HepG2 (cell line): ENCODE measurements around the gene RNF40. TPM values are rescaled to one million over a fixed set of nuclear protein-coding genes. Genes with fewer than 3 reads are reported as not detected.

Experiments
- ATAC-seq: fragments of 200-7000 bp; cut with Tn5 transposase; 3 replicates; pipeline ENCODE4 v1.9.1; 2020; ENCODE audit warnings: mild to moderate bottlenecking, moderate library complexity
- BruUV-seq: library from RNA; stranded (reverse); fragments of 400-500 nt; replicated peaks from 2 replicates; lab custom pipeline; 2021; lab: Mats Ljungman, UMichigan
- CTCF ChIA-PET: fragments of 300-600 bp; formaldehyde crosslinking; extraction: SDS; loops from one replicate; lab custom pipeline; 2021; ENCODE audit warnings: low total read pairs, inconsistent platforms, low intra/inter-chr PET ratio; lab: Yijun Ruan, JAX
- POLR2A ChIA-PET: fragments of 350-600 bp; sonication (Branson Sonifier 250); formaldehyde crosslinking; loops from one replicate; lab custom pipeline; 2020; ENCODE audit warnings: antibody characterized with exemption, inconsistent platforms; lab: Yijun Ruan, JAX
- DNase-seq: peaks from one replicate; pipeline ENCODE4 v3.0.0-alpha.2; 2015; ENCODE audit warnings: low spot score
- FAIRE-seq: peaks from 3 replicates; lab custom pipeline; 2011; peaks lifted over from hg19 to GRCh38; lab: Jason Lieb, UNC
- H2AFZ ChIP-seq: one replicate; pipeline ENCODE4 v1.6.1; 2011; ENCODE audit warnings: low read length, inconsistent platforms
- H3K27ac ChIP-seq: fragments of 300-600 bp; 3 replicates; pipeline ENCODE4 v1.8.0; 2011; ENCODE audit warnings: mixed run types, mild to moderate bottlenecking, mixed read lengths, low read length, inconsistent platforms; ENCODE audit not compliant: insufficient read depth; ENCODE audit errors: extremely low read length
- H3K27me3 ChIP-seq, 2 experiments: fragments of 200-600 bp in 1 of 2; 2 replicates in 1 of 2; 3 replicates in 1 of 2; pipeline versions ENCODE4 v1.6.0 to v1.8.0; 2011; ENCODE audit warnings: low read length in 2 of 2, mild to moderate bottlenecking in 2 of 2, moderate library complexity in 2 of 2, inconsistent platforms in 1 of 2; ENCODE audit not compliant: insufficient read depth in 2 of 2, control insufficient read depth in 1 of 2
- H3K36me3 ChIP-seq, 2 experiments: fragments of 200-600 bp in 1 of 2; replicated peaks in 1 of 2; 2 replicates in 1 of 2; 3 replicates in 1 of 2; pipeline versions ENCODE4 v1.5.1 to v1.8.0; 2011; ENCODE audit warnings: low read length in 2 of 2, inconsistent platforms in 1 of 2; ENCODE audit not compliant: insufficient read depth in 2 of 2, control insufficient read depth in 1 of 2
- H3K4me1 ChIP-seq: 2 replicates; pipeline ENCODE4 v1.5.1; 2012; ENCODE audit warnings: low read length, inconsistent platforms; ENCODE audit not compliant: insufficient read depth
- H3K4me2 ChIP-seq: 2 replicates; pipeline ENCODE4 v1.6.0; 2011; ENCODE audit warnings: low read depth, low read length, inconsistent platforms
- H3K4me3 ChIP-seq, 3 experiments: fragments of 200-600 bp in 1 of 3; sonication (generic), shearing (Covaris generic) in 1 of 3; replicated peaks in 1 of 3; 2 replicates each; pipeline ENCODE4 v1.5.1; 2011 to 2016; ENCODE audit warnings: low read length in 3 of 3, inconsistent platforms in 2 of 3, low read depth in 2 of 3, mild to moderate bottlenecking in 2 of 3, control low read depth in 1 of 3, mixed read lengths in 1 of 3; ENCODE audit not compliant: insufficient read depth in 1 of 3
- H3K79me2 ChIP-seq: one replicate; pipeline ENCODE4 v1.6.1; 2011; ENCODE audit warnings: low read length, inconsistent platforms; ENCODE audit not compliant: insufficient read depth
- H3K9ac ChIP-seq: 2 replicates; pipeline ENCODE4 v1.6.0; 2011; ENCODE audit warnings: mild to moderate bottlenecking, low read depth, low read length, inconsistent platforms; ENCODE audit not compliant: insufficient read depth
- H3K9me3 ChIP-seq: 2 replicates; pipeline ENCODE4 v1.5.1; 2012; ENCODE audit warnings: mild to moderate bottlenecking, low read length
- H4K20me1 ChIP-seq: 2 replicates; pipeline ENCODE4 v1.6.0; 2011; ENCODE audit warnings: inconsistent platforms, mild to moderate bottlenecking, low read length, moderate library complexity; ENCODE audit not compliant: insufficient read depth
- CAMTA2 ChIP-seq: sonication (generic); formaldehyde crosslinking; IDR thresholded peaks from 2 replicates; pipeline ENCODE4 v1.4.0; 2020; ENCODE audit warnings: mild to moderate bottlenecking, missing genetic modification reagents, borderline replicate concordance
- CREB1 ChIP-seq, 2 experiments: fragments of 450-650 bp in 1 of 2; IDR thresholded peaks; 2 replicates each; pipeline ENCODE4 v1.6.1; 2016 to 2017; ENCODE audit warnings: control low read depth in 1 of 2, mild to moderate bottlenecking in 1 of 2, missing compliant biosample characterization in 1 of 2, missing genetic modification characterization in 1 of 2
- KDM6A ChIP-seq: IDR thresholded peaks from 2 replicates; pipeline ENCODE4 v1.6.1; 2016; ENCODE audit warnings: low read depth
- MTA1 ChIP-seq: sonication (generic); formaldehyde crosslinking; IDR thresholded peaks from 2 replicates; pipeline ENCODE4 v1.4.0; 2020; ENCODE audit warnings: missing genetic modification reagents, mild to moderate bottlenecking, borderline replicate concordance
- PITX1 ChIP-seq: sonication (generic); formaldehyde crosslinking; IDR thresholded peaks from 2 replicates; pipeline ENCODE4 v1.5.1; 2020; ENCODE audit warnings: mild to moderate bottlenecking, missing genetic modification reagents
- TMF1 ChIP-seq: sonication (generic); formaldehyde crosslinking; IDR thresholded peaks from 2 replicates; pipeline ENCODE4 v1.8.1; 2022; ENCODE audit warnings: low read depth, missing genetic modification reagents
- ZBTB7A ChIP-seq: sonication (generic); formaldehyde crosslinking; IDR thresholded peaks from 2 replicates; pipeline ENCODE4 v1.8.0; 2022; ENCODE audit warnings: mild to moderate bottlenecking, missing genetic modification reagents
- ZNF333 ChIP-seq: sonication (generic); formaldehyde crosslinking; IDR thresholded peaks from 2 replicates; pipeline ENCODE4 v1.4.0; 2020; ENCODE audit warnings: mild to moderate bottlenecking, missing genetic modification reagents, borderline replicate concordance
- ZNF335 ChIP-seq: sonication (generic); formaldehyde crosslinking; IDR thresholded peaks from 2 replicates; pipeline ENCODE4 v1.4.0; 2020; ENCODE audit warnings: missing genetic modification reagents
- ZNF33B ChIP-seq: sonication (generic); formaldehyde crosslinking; IDR thresholded peaks from 2 replicates; pipeline ENCODE4 v1.5.1; 2020; ENCODE audit warnings: mild to moderate bottlenecking, missing genetic modification reagents
- ZNF567 ChIP-seq: sonication (generic); formaldehyde crosslinking; IDR thresholded peaks from 2 replicates; pipeline ENCODE4 v1.8.1; 2023; ENCODE audit warnings: mild to moderate bottlenecking, missing genetic modification reagents, borderline replicate concordance
- ZNF607 ChIP-seq: sonication (generic); formaldehyde crosslinking; IDR thresholded peaks from 2 replicates; pipeline ENCODE4 v1.5.1; 2020; ENCODE audit warnings: missing genetic modification reagents, mild to moderate bottlenecking, borderline replicate concordance
- WGBS: methylation state at CpG from one replicate; pipeline ENCODE4 v1.1.6; 2017; ENCODE audit warnings: low lambda C conversion rate; 5-methylcytosine and 5-hydroxymethylcytosine counted together
- in situ Hi-C: cut with HindIII; loops from 2 replicates; pipeline ENCODE4 v1.10.0; 2017; ENCODE audit warnings: low pct_unique_long_range_greater_than_20kb; ENCODE audit not compliant: extremely low pct_ligation_motif_present
- intact Hi-C: fragments of 100-400 bp; cut with micrococcal nuclease; formaldehyde crosslinking; loops from one replicate; pipeline ENCODE4 v1.10.0; 2022; ENCODE audit not compliant: unreplicated experiment
- polyA plus RNA-seq, 8 experiments: library from polyadenylated mRNA; depleted of rRNA in 3 of 8; stranded (reverse) in 7 of 8; unstranded in 1 of 8; fragments of >200 nt; fragmentation: Illumina TruSeq in 4 of 8; extraction: Trizol in 4 of 8; gene quantifications; 2 replicates each; pipeline versions ENCODE4 v1.2.1 to v1.2.3, GENCODE V29; 2011 to 2016; ENCODE audit warnings: low read depth in 4 of 8, missing spikeins in 1 of 8, mixed read lengths in 1 of 8; ENCODE audit not compliant: insufficient read depth in 1 of 8
- total RNA-seq, 5 experiments: library from RNA; depleted of rRNA; stranded (reverse); fragments of >200 nt; fragmentation: Illumina TruSeq; extraction: Trizol; gene quantifications; 2 replicates each; pipeline ENCODE4 v1.2.3, GENCODE V29; 2016; ENCODE audit warnings: low read depth in 1 of 5
- TF ChIP-seq, protein P1 (sequence below): sonication (generic); formaldehyde crosslinking; IDR thresholded peaks from 2 replicates; pipeline ENCODE4 v1.4.0; 2020; ENCODE audit warnings: mild to moderate bottlenecking, missing genetic modification reagents
- TF ChIP-seq, protein P2 (sequence below): sonication (generic); formaldehyde crosslinking; IDR thresholded peaks from 2 replicates; pipeline ENCODE4 v1.4.0; 2020; ENCODE audit warnings: missing genetic modification reagents
- TF ChIP-seq, protein P3 (sequence below): sonication (generic); formaldehyde crosslinking; IDR thresholded peaks from 2 replicates; pipeline ENCODE4 v1.8.0; 2022; ENCODE audit warnings: mild to moderate bottlenecking, missing genetic modification reagents

RNF40 gene
- total and polyA plus RNA-seq, 2 of the 13 experiments (the other 11 are each of a cell fraction or from before 2014, with no cell fraction given) = 84.0 to 85.6 TPM

DNA sequence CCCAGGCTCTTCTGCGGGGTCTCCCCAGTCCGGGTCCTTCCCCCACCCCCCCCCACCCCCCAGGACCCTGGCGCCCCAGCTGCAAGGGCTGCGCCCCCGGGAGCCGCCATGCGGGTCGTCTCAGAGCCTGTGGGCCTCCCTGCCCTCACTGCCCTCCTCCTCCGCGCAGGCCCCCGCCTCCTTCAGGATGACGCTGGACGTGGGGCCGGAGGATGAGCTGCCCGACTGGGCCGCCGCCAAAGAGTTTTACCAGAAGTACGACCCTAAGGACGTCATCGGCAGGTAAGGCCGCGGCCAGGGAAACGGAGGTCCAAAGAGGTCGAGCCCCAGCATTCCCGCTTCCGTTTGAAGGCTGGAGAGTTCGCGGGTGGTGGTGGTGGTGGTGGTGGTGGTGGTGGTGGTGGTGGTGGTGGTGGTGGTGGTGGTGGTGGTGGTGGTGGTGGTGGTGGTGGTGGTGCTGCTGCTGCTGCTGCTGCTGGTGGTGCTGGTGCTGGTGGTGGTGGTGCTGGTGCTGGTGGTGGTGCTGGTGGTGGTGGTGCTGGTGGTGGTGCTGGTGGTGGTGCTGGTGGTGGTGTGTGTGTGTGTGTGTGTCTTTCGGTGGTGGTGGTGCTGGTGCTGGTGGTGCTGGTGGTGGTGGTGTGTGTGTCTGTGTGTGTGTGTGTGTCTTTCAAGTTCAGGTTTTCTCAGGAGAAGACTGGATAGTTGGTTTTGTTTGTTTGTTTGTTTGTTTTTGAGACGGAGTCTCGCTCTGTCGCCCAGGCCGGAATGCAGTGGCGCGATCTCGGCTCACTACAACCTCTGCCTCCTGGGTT lies 13.3 kb upstream of the RNF40 start:
- H3K79me2 ChIP-seq = peaks cover 16% of the 10 kb centered on the region
- ChIA-PET POLR2A (interaction anchor here (0.6 to 2.6 kb wide), 46 partner anchors 9 to 432 kb away, joined by 3 to 35 read pairs (median 5); partner anchors contain the start of genes CFAP119, FBRS, HSD3B7 and KAT8), CTCF (no interaction called here)
- no peaks in the 10 kb centered on the region for H3K27me3 ChIP-seq
- 21% methylated on average over 28 of the region's 36 CpGs for WGBS
- in situ Hi-C loops (no loop called here), intact Hi-C loops (loop anchor here (1.0 to 10.0 kb wide), 5 partner anchors 13 to 682 kb away; partner anchors contain the start of genes ALDOA, CFAP119, RNF40 and SRCAP)
- no peaks in the 10 kb centered on the region for H4K20me1 ChIP-seq
- BruUV-seq = no TSS peak
- peak overlapping the region; percentile 64 for H3K27ac ChIP-seq
- H3K36me3 ChIP-seq = peaks cover 13 to 26% of the 10 kb centered on the region in 2 experiments
- DNase-seq (no peak), ATAC-seq (peak; percentile 61), FAIRE-seq (no peak)
- H3K9ac ChIP-seq = peak overlapping the region; percentile 70
- peak overlapping the region; percentile 64 for H3K4me2 ChIP-seq
- no peak overlapping the region for H2AFZ ChIP-seq
- peaks cover 49% of the 10 kb centered on the region for H3K4me1 ChIP-seq
- H3K4me3 ChIP-seq = peak overlapping the region; percentile 73 to 89 (median 82)
- no peaks in the 10 kb centered on the region for H3K9me3 ChIP-seq
- TF ChIP-seq ZNF333 = no peak
- TF ChIP-seq, protein P1, sequence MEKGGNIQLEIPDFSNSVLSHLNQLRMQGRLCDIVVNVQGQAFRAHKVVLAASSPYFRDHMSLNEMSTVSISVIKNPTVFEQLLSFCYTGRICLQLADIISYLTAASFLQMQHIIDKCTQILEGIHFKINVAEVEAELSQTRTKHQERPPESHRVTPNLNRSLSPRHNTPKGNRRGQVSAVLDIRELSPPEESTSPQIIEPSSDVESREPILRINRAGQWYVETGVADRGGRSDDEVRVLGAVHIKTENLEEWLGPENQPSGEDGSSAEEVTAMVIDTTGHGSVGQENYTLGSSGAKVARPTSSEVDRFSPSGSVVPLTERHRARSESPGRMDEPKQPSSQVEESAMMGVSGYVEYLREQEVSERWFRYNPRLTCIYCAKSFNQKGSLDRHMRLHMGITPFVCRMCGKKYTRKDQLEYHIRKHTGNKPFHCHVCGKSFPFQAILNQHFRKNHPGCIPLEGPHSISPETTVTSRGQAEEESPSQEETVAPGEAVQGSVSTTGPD (CRISPR knock-in tag) = peak; percentile 82; the same call in 1 of the 2 replicates
- TF ChIP-seq ZNF607 (CRISPR knock-in tag) = 0 out of 2 replicates have a peak, but pooled peaks have one; percentile 9
- no peak for TF ChIP-seq PITX1 (CRISPR knock-in tag)
- no peak for TF ChIP-seq ZNF335 (CRISPR knock-in tag)
- peak; percentile 26; the same call in 1 of the 2 replicates for TF ChIP-seq CREB1 (IDR thresholded peaks at IDR 0.05)
- no peak for TF ChIP-seq CREB1 (CRISPR knock-in tag; IDR thresholded peaks at IDR 0.05)
- TF ChIP-seq CAMTA2 (CRISPR knock-in tag) = 0 out of 2 replicates have a peak, but pooled peaks have one; percentile 13
- 0 out of 2 replicates have a peak, but pooled peaks have one; percentile 43 for TF ChIP-seq MTA1 (CRISPR knock-in tag)
- TF ChIP-seq TMF1 (CRISPR knock-in tag) = 0 out of 2 replicates have a peak, but pooled peaks have one; percentile 23
- peak; percentile 12; the same call in 1 of the 2 replicates for TF ChIP-seq ZBTB7A (CRISPR knock-in tag)
- TF ChIP-seq KDM6A = 0 out of 2 replicates have a peak, but pooled peaks have one; percentile 4
- TF ChIP-seq, protein P2, sequence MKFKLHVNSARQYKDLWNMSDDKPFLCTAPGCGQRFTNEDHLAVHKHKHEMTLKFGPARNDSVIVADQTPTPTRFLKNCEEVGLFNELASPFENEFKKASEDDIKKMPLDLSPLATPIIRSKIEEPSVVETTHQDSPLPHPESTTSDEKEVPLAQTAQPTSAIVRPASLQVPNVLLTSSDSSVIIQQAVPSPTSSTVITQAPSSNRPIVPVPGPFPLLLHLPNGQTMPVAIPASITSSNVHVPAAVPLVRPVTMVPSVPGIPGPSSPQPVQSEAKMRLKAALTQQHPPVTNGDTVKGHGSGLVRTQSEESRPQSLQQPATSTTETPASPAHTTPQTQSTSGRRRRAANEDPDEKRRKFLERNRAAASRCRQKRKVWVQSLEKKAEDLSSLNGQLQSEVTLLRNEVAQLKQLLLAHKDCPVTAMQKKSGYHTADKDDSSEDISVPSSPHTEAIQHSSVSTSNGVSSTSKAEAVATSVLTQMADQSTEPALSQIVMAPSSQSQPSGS (CRISPR knock-in tag) = no peak
- TF ChIP-seq ZNF567 (CRISPR knock-in tag) = no peak
- no peak for TF ChIP-seq ZNF33B (CRISPR knock-in tag)
- TF ChIP-seq, protein P3, sequence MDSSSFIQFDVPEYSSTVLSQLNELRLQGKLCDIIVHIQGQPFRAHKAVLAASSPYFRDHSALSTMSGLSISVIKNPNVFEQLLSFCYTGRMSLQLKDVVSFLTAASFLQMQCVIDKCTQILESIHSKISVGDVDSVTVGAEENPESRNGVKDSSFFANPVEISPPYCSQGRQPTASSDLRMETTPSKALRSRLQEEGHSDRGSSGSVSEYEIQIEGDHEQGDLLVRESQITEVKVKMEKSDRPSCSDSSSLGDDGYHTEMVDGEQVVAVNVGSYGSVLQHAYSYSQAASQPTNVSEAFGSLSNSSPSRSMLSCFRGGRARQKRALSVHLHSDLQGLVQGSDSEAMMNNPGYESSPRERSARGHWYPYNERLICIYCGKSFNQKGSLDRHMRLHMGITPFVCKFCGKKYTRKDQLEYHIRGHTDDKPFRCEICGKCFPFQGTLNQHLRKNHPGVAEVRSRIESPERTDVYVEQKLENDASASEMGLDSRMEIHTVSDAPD = peak; percentile 42; the same call in 1 of the 2 replicates
